Type B pancreatic cell (in vitro differentiated cells): ENCODE results near the gene GPC6. TPM values are rescaled to one million over a fixed set of nuclear protein-coding genes. Genes with fewer than 3 reads are reported as not detected.

Experiments
- DNase-seq: peaks from one replicate; pipeline ENCODE4 v3.0.0; 2021; ENCODE audit warnings: mixed read lengths; ENCODE audit not compliant: unreplicated experiment; ENCODE audit errors: extremely low spot score
- H3K27ac Mint-ChIP-seq: 2 replicates; pipeline ENCODE4 v1.8.0; 2021; ENCODE audit warnings: mild to moderate bottlenecking, mixed read lengths
- H3K27me3 Mint-ChIP-seq: 2 replicates; pipeline ENCODE4 v1.8.0; 2021; ENCODE audit warnings: mixed read lengths
- H3K36me3 Mint-ChIP-seq: 2 replicates; pipeline ENCODE4 v1.8.0; 2021; ENCODE audit warnings: mixed read lengths
- H3K4me1 Mint-ChIP-seq: one replicate; pipeline ENCODE4 v1.8.0; 2021; ENCODE audit warnings: mixed read lengths; ENCODE audit not compliant: unreplicated experiment
- H3K4me3 Mint-ChIP-seq: 2 replicates; pipeline ENCODE4 v1.8.0; 2021; ENCODE audit warnings: mild to moderate bottlenecking, mixed read lengths
- H3K9me3 Mint-ChIP-seq: 2 replicates; pipeline ENCODE4 v1.8.0; 2021; ENCODE audit warnings: mixed read lengths
- CTCF ChIP-seq: fragments of 200-600 bp; sonication (generic); conservative IDR thresholded peaks from 2 replicates; pipeline ENCODE4 v1.5.0; 2021; ENCODE audit warnings: antibody characterized with exemption, mild to moderate bottlenecking
- total RNA-seq: library from RNA; stranded (reverse); gene quantifications from 2 replicates; pipeline ENCODE4 v1.2.1, GENCODE V29; 2021; ENCODE audit warnings: low replicate concordance

GPC6 gene
- total RNA-seq, 1 donor from 2014 or later = 30.5 TPM

DNA sequence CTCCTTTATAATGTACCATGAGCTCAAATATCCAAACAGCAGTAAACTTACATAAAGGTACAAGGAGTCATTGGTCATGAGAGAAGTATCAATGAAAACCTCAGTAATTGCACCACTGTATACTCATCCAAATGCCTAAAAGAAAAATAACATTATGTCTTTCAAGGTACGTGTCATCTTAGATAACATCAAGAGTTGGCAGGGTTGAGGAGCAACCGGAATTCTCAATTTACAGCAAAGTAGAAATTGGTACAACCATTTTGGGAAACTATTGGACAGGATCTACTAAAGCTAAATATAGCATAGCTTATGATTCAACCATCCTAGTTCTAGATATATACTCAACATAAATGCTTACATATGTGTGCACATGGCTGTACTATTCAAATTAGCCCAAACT is 502.8 kb downstream of the GPC6 start:
- peaks cover 10% of the 10 kb centered on the region for H3K9me3 Mint-ChIP-seq
- peaks cover 6% of the 10 kb centered on the region for H3K36me3 Mint-ChIP-seq
- no peak for TF ChIP-seq CTCF
- no peaks in the 10 kb centered on the region for H3K27me3 Mint-ChIP-seq
- no peak for DNase-seq
- peaks cover 47% of the 10 kb centered on the region for H3K4me1 Mint-ChIP-seq
- no peak overlapping the region for H3K4me3 Mint-ChIP-seq
- H3K27ac Mint-ChIP-seq = no peak overlapping the region

GRCh38 chr13:93730780-93731179 is 504.2 kb downstream of the GPC6 start:
- Mint-ChIP-seq H3K4me3 (peak overlapping the region; percentile 46), H3K27ac (peak overlapping the region; percentile 80), H3K27me3 (no peaks in the 10 kb centered on the region), H3K9me3 (peaks cover 10% of the 10 kb centered on the region), H3K36me3 (peaks cover 6% of the 10 kb centered on the region), H3K4me1 (peaks cover 42% of the 10 kb centered on the region)
- DNase-seq = no peak
- TF ChIP-seq CTCF = no peak

DNA sequence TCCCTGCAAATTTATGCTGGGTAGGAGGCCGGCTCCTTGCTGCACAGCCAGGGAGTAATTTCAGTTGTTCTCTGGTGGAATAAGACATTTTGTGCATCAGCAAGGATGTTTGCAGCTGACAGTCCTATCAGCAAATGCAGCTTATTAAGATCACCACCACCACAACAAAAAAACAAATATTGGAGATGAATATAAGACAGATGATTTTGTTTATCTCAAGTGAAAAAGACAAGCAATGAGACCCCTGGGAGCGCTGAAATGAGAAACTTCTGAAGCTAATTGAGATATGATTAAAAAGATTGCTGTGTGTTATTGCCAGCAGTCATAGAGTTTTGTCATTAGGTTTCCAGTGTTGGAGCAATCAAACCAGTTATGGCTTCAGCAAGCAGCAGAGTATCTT is 505.6 kb downstream of the GPC6 start:
- Mint-ChIP-seq H3K4me3 (no peak overlapping the region), H3K27ac (no peak overlapping the region), H3K9me3 (peaks cover 10% of the 10 kb centered on the region), H3K27me3 (no peaks in the 10 kb centered on the region), H3K36me3 (peaks cover 6% of the 10 kb centered on the region), H3K4me1 (peaks cover 33% of the 10 kb centered on the region)
- TF ChIP-seq CTCF = no peak
- no peak for DNase-seq

GRCh38 chr13:93736081-93736480 is 509.5 kb downstream of the GPC6 start:
- TF ChIP-seq CTCF = no peak
- Mint-ChIP-seq H3K27ac (no peak overlapping the region), H3K9me3 (peaks cover 5% of the 10 kb centered on the region), H3K4me1 (peaks cover 13% of the 10 kb centered on the region), H3K27me3 (no peaks in the 10 kb centered on the region), H3K36me3 (no peaks in the 10 kb centered on the region), H3K4me3 (no peak overlapping the region)
- DNase-seq = no peak

GRCh38 chr13:93736909-93737308 is 510.3 kb downstream of the GPC6 start:
- Mint-ChIP-seq H3K36me3 (no peaks in the 10 kb centered on the region), H3K9me3 (peaks cover 5% of the 10 kb centered on the region), H3K4me1 (peaks cover 13% of the 10 kb centered on the region), H3K27me3 (no peaks in the 10 kb centered on the region), H3K4me3 (no peak overlapping the region), H3K27ac (no peak overlapping the region)
- no peak for DNase-seq
- no peak for TF ChIP-seq CTCF

- Mint-ChIP-seq H3K27me3 (peaks cover 6% of the 10 kb centered on the region), H3K27ac (no peak overlapping the region), H3K4me1 (peaks cover 13% of the 10 kb centered on the region), H3K9me3 (peaks cover 11% of the 10 kb centered on the region), H3K36me3 (peaks cover 5% of the 10 kb centered on the region), H3K4me3 (no peak overlapping the region)
- TF ChIP-seq CTCF = no peak
- DNase-seq = no peak
These were observed 513.7 kb downstream of the GPC6 start for GRCh38 chr13:93740334-93740733.
